HG02763 (cell line): Measurements from ENCODE around the gene RIPOR1.
"Not testable (repeated sequence)": the region's sequence is repeated elsewhere in the genome, so short reads cannot be mapped to it uniquely, and the experiment has no call there.

Source experiments
- ATAC-seq: cut with Tn5 transposase; IDR thresholded peaks from one replicate; pipeline ENCODE4 v1.9.1; 2021; ENCODE audit warnings: mild to moderate bottlenecking, moderate library complexity; ENCODE audit not compliant: unreplicated experiment

RIPOR1 gene

GRCh38 chr16:67528222-67528869, at the start of gene RIPOR1:
TSS of gene RIPOR1 (plus strand) at chr16:67528829. CDS start at chr16:67538447, 9,618 bp downstream.
- ATAC-seq: no peak

- peak; percentile 93 for ATAC-seq
These were observed 47.6 kb upstream of the RIPOR1 start, which contains the start of gene ATP6V0D1 for GRCh38 chr16:67480833-67481560. TSS of gene ATP6V0D1 (minus strand) at chr16:67481157. CDS start at chr16:67481086, 71 bp downstream.

- peak; percentile 4 for ATAC-seq
These were observed 46.9 kb upstream of the RIPOR1 start for GRCh38 chr16:67481561-67482232.

- ATAC-seq: no peak
These were observed 46.2 kb upstream of the RIPOR1 start for GRCh38 chr16:67482233-67482924.

GRCh38 chr16:67483150-67483549, 45.5 kb upstream of the RIPOR1 start, which contains the start of gene AGRP:
TSS of gene AGRP (minus strand) at chr16:67483547. CDS start at chr16:67483398, 149 bp downstream.
- ATAC-seq: no peak

GRCh38 chr16:67483731-67484525, 44.7 kb upstream of the RIPOR1 start:
- no peak for ATAC-seq

GRCh38 chr16:67486805-67487204, 41.8 kb upstream of the RIPOR1 start:
- ATAC-seq: no peak

GRCh38 chr16:67487561-67487960, 41.1 kb upstream of the RIPOR1 start:
- not testable (repeated sequence) for ATAC-seq

- peak; percentile 17 for ATAC-seq
These were observed 39.1 kb upstream of the RIPOR1 start for GRCh38 chr16:67489401-67490083.

GRCh38 chr16:67490335-67491096, 38.1 kb upstream of the RIPOR1 start:
- no peak for ATAC-seq

GRCh38 chr16:67499106-67499505, 29.5 kb upstream of the RIPOR1 start:
- ATAC-seq: no peak

GRCh38 chr16:67504031-67505021, 24.3 kb upstream of the RIPOR1 start:
- no peak for ATAC-seq

GRCh38 chr16:67506468-67506867, 22.2 kb upstream of the RIPOR1 start:
- ATAC-seq: no peak

- ATAC-seq: no peak
These were observed 19.6 kb upstream of the RIPOR1 start for GRCh38 chr16:67509016-67509415.

- ATAC-seq: not testable (repeated sequence)
These were observed 14.7 kb upstream of the RIPOR1 start for GRCh38 chr16:67513892-67514291.

GRCh38 chr16:67514382-67514828, 14.2 kb upstream of the RIPOR1 start:
- ATAC-seq: peak; percentile 33

- ATAC-seq: no peak
These were observed 12.1 kb upstream of the RIPOR1 start for GRCh38 chr16:67516296-67517154.
